H1 (cell line): ENCODE measurements around the gene CRISPLD2. TPM values are rescaled to one million over a fixed set of nuclear protein-coding genes. Genes with fewer than 3 reads are reported as not detected.

ENCODE experiments used
- EP300 ChIP-seq, 2 experiments: IDR thresholded peaks; 1 replicate in 1 of 2; 2 replicates in 1 of 2; pipeline ENCODE4 v1.6.1; 2011 to 2012; ENCODE audit warnings: low read depth in 2 of 2, low read length in 2 of 2, mild to moderate bottlenecking in 2 of 2, borderline replicate concordance in 1 of 2, inconsistent platforms in 1 of 2, moderate library complexity in 1 of 2
- JUN ChIP-seq: IDR thresholded peaks from 2 replicates; pipeline ENCODE4 v1.6.1; 2011; ENCODE audit warnings: low read depth, mild to moderate bottlenecking, improper control_type of control experiment, low read length
- KDM4A ChIP-seq: IDR thresholded peaks from one replicate; pipeline ENCODE4 v1.7.1; 2012; ENCODE audit warnings: low read depth, mild to moderate bottlenecking, moderate library complexity, low read length, inconsistent platforms; ENCODE audit not compliant: severe bottlenecking
- NRF1 ChIP-seq: IDR thresholded peaks from 2 replicates; pipeline ENCODE4 v1.6.1; 2011; ENCODE audit warnings: mild to moderate bottlenecking, low read depth, low read length, improper control_type of control experiment
- RNF2 ChIP-seq: fragments of 200-900, 300-1000 bp; sonication (generic); IDR thresholded peaks from 2 replicates; pipeline ENCODE4 v1.7.1; 2016; ENCODE audit warnings: borderline replicate concordance, low read depth, mild to moderate bottlenecking, antibody characterized with exemption, low read length; ENCODE audit not compliant: poor library complexity, severe bottlenecking; ENCODE audit errors: missing control alignments
- SP4 ChIP-seq: IDR thresholded peaks from 2 replicates; pipeline ENCODE4 v1.6.1; 2012; ENCODE audit warnings: low read length, inconsistent platforms
- TAF7 ChIP-seq: optimal IDR thresholded peaks from 2 replicates; pipeline ENCODE3; 2011; ENCODE audit warnings: low read depth, mild to moderate bottlenecking, inconsistent platforms, low read length, moderate library complexity, borderline replicate concordance
- YY1 ChIP-seq: IDR thresholded peaks from 2 replicates; pipeline ENCODE4 v1.6.1; 2011; ENCODE audit warnings: low read depth, mild to moderate bottlenecking, low read length
- polyA plus RNA-seq, 7 experiments: library from polyadenylated mRNA; depleted of rRNA in 3 of 7; stranded (reverse) in 5 of 7; unstranded in 2 of 7; fragments of >200 nt in 5 of 7; fragments of 200-250 nt in 2 of 7; gene quantifications; 1 replicate in 5 of 7; 2 replicates in 1 of 7; 4 replicates in 1 of 7; pipeline versions ENCODE4 v1.2.1 to v1.2.3, GENCODE V29; 2011 to 2013; ENCODE audit warnings: missing spikeins in 2 of 7, mixed read lengths in 2 of 7
- total RNA-seq: library from RNA; stranded (reverse); fragmentation: NEBNext Ultra II Directional; extraction: Animal tissue kit (Norgen Biotek cat#: 25700); gene quantifications from 2 replicates; pipeline ENCODE4 v1.2.1, GENCODE V29; 2021
- TF ChIP-seq, protein P1 (sequence below): IDR thresholded peaks from 2 replicates; pipeline ENCODE4 v1.6.1; 2012; ENCODE audit warnings: inconsistent platforms
- TF ChIP-seq, protein P2 (sequence below): IDR thresholded peaks from 2 replicates; pipeline ENCODE4 v1.6.1; 2011; ENCODE audit warnings: low read depth, mild to moderate bottlenecking, low read length; ENCODE audit not compliant: insufficient read depth

CRISPLD2 gene
- total and polyA plus RNA-seq, 2 of the 8 experiments (the other 6 are each of a cell fraction or from before 2014, with no cell fraction given) = 2.7 to 5.1 TPM

DNA sequence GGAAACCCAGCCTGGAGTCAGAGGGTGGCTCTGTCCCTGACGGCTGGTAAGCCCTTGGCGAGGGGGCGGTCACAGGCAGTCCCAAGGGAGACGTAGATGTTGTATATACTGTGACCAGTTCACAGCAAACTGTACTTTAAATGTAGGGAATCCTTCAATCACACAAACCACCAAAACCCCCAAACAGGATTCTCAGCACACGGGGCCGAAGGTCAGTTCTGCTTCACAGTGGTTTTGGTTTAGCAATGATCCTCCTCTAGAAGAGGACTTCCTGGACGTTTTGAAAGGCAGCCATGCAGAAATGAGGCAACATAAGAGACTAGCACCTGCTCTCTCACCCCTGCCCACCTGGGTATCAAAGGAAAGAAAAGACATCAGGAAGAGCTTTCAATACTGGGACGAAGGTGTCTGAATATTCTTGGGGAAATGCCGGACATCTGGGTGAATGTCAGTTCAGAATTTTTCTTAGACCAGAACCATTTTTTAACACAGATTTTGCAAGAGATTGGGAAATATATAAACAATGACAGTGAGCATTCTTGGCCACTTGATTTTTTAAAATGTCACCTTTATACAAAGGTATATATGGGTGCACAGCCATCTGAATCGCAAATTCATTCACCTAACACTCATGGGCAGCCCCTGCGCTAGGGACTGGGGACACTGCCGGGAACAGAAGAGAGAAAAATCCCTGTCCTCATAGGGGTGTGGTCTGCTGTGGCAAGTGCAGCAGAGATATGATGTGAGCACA is 74.2 kb downstream of the CRISPLD2 start (continued):
- TF ChIP-seq, protein P1, sequence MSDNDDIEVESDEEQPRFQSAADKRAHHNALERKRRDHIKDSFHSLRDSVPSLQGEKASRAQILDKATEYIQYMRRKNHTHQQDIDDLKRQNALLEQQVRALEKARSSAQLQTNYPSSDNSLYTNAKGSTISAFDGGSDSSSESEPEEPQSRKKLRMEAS = no peak
- TF ChIP-seq SP4 (no peak), EP300 (IDR thresholded peaks at IDR 0.05; ENCODE audit: borderline replicate concordance in 1 of 2, low read depth in 2 of 2, low read length in 2 of 2) (no peak), YY1 (no peak), KDM4A (no peak), RNF2 (no peak), NRF1 (no peak), TAF7 (no peak), JUN (no peak)
- TF ChIP-seq, protein P2, sequence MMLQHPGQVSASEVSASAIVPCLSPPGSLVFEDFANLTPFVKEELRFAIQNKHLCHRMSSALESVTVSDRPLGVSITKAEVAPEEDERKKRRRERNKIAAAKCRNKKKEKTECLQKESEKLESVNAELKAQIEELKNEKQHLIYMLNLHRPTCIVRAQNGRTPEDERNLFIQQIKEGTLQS = no peak
